Stimulated activated CD8-positive, alpha-beta memory T cell treated with anti-CD3 and anti-CD28 coated beads, Interleukin-15, amount 100 ng/mL, for 24 hours (primary cell): ENCODE results near the gene PITRM1.

Experiments used
- DNase-seq: peaks from one replicate; pipeline ENCODE4 v3.0.0-alpha.2; 2020; ENCODE audit warnings: low read depth

PITRM1 gene

GRCh38 chr10:3139216-3139910 is 33.2 kb downstream of the PITRM1 start:
- DNase-seq: no peak

DNA sequence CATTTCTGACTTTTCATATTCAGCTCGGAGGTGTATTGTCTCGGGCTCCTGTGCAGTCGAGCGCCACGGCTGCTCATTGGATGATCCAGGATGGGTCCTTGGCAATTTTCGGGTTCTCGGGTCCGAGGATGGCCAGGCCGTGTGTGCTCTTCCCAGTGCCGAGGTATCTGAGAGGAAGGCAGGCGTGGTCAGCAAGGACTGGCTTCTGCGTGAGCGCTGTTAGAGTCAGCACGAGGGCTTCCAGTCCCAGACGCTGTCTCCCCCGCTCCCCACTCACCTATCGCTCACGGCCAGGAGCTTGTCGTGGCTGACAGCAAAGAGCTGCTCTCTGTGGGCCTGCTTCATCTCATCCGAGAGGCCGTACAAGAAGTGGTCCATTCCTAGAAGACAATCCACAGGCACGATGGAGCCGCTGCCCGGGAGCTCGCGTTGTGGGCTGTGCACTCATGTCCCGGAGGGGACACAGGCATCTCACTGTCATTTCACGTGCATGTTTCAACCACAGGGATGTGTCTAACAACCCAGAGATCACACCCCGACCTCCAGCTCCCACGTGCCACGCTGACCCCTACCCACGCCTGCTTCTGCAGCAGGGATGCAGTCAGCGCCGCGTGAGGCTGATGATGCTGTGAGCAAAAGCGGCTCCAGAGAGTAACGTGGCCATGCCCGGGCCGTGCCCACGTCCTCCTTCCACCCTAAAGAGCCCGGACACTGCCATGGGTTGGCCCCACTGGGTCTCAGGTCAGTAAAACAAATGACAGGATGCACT is 34.4 kb downstream of the PITRM1 start:
- DNase-seq: no peak

DNA sequence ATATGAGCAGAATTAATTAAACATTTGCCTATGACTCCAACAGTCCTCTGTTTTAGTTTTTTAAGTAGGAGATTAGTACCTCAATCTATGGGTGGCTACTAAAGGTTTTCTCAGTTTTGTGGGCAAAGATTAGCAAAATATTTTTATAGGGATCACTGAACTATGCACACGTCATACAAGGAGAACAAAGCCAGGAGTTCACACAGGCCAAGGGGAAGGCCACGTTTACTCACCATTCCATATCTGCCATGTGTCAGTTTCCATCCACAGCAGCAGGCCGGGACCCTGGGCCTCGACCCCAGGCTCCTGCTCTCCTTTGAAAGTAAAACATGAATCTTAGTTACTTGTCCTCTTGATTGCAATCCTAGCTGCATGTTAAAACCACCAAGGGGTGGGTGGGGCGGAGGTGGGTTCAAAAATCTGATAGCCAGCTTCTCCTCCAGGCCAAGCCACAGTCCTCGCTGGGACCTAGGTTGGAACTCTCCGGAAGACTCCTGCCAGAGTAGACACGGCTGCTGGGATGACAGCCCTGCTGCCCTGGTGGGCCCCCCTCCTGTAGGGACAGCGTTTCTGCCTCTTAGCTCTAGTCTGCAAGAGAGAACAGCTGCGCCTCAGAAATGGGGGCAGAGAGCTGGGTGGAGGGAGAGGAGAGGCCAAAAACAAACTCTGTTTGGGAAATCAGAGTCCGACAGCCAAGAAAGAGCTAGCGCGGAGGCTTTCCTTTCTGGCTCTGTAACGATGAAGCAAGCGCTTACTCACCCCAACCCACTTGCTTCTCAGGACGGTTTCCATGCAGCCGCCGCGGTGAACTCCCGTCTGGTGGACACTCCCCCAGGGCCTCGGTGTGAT is 35.6 kb downstream of the PITRM1 start:
- DNase-seq: no peak

GRCh38 chr10:3136336-3136735 is 36.2 kb downstream of the PITRM1 start:
- DNase-seq: no peak

- no peak for DNase-seq
These were observed 37.6 kb downstream of the PITRM1 start for GRCh38 chr10:3135006-3135405.

DNA sequence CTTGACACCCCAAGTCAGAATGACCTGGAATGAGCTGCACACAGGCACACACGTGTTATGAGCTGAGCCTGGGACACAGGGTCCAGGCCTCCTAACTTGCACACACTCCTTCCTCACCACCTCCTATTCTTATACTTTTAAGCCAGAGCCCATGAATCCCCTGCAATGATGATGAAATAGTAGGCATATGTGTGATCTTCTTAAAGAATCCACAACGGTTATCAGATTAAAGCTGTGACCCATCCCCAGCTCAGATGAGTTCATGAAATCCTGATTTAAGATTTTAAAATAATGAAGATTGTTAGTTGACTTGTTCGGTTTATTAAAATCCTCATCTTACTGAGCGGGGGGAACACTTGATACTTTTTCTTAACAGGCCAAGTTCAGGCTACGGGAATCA is 38.6 kb downstream of the PITRM1 start:
- DNase-seq: no peak

DNA sequence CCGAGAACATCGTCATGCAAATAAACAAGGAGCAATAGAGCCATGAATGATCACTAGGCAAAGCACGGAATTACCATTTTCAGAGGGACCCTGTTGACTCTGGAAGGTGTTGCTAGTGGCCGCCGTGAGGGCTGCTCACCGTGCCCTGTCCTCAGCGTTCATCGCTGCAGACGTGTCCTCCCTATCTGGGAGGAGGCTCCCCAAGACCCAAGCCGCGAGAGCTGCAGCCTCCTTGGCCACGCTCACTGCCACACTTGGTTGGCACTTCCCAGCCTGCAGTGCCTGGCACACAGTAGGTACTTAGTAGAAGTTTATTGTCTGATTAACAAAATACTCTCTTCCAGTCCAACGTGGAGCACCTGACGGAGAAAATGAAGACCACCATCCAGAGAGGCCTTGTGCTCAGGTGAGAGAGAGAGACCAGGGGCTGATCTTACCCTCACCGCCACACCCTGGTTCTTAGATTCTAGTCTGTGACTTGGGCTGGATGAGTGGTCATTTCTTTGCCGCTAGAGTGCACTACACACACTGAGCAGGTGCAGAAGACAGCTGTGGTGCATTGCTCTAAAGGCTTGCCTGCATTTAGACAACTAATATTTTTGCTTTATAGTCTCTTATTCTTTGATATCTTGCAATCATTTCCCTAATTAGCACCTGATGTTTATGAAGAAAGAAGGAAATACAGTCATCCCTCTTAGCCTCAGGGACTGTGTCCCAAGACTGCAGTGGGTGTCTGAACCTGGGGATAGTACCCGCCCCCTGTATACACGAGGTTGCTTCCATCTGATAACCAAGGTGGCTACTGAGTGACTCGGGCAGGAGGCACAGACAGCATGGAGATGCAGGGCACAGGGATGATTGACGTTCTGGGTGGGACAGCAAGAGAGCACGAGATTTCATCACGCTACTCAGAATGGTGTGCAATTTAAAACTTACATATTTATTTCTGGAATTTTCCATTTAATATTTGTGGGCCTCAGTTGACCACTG is 40.3 kb downstream of the PITRM1 start:
- no peak for DNase-seq

DNA sequence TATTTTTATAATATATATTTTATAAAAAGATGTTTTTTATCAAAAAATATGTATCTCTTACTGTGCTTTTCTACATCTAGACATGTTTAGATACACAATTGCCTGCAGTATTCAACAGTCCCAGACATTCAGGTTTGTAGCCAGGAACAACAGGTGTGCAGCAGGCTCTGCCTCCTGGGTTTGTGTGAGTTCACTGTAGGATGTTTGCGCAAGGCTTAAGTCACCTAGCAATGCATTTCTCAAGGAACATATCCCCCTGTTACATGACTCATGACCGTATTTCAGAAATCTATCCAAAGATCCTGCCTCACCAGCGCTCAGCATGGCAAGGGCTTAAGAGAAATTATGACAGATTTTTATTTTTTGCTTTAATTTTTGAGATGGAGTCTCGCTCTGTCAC is 41.5 kb downstream of the PITRM1 start:
- no peak for DNase-seq

DNA sequence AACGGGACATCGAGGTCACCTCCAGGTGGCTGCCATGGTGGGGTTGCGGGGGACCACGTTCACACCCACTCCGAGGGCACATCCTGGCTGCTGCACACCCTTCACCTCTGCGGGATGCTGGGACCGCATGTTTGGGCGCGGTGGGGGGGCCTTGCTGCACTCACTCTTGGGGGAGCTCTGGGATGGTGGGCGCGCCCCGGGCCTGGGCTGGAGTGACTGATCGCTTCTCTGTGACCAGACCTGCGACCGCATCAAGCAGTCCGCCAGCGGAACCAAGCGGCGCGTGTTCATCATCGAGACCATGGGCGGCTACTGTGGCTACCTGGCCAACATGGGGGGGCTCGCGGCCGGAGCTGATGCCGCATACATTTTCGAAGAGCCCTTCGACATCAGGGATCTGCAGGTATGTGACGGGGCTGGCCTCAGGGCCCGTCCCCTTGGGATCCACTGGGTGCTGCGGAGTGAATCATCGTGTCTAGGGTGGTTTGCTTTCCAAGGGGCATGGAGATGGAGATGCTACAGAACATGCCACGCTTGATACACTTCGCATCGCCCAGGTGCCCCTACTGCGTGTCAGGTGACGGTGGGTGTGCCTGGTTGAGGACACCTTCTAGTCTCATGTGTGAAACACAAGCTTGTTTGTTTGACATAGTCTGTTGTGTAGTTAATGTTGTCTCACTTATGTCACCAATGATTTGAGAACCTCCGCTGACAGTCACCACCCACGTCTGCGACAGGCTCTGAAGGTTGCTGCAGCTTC is 42.8 kb downstream of the PITRM1 start:
- DNase-seq: no peak

DNA sequence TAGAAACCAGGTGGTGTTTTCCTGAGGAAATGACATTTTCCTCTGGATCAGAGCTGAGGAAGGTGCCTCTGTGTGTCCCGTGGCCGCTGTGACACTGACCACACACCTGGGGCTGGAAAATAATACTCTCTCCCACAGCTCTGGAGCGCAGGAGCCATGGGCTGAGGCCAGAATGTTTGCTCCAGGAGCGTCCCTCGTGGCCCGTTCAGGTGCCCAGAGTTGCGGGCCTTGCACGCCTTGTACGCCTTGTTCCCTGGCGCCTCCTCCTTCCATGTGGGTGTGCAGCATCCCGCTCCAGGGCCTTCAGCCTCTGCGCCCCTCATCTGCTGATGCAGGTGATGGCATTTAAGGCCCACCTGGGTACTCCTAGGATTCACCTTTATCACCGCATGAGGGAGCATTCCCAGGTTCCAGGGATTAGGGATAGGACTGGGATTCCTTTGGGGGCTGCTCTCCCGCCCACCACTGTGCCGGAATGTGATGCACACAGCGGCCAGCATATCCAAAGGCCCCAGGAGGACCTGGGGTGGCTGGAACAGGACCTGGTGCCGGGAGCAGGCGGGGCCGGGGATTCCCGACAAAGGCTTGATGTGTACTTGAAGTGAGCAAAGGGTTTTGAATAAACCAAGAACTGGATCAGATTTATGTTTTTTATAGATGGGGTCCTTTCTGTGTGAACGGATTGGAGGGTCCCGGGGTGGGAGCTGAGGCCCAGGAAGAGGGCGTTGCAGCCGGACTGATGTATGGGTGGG is 44.0 kb downstream of the PITRM1 start:
- no peak for DNase-seq

GRCh38 chr10:3127921-3128320 is 44.7 kb downstream of the PITRM1 start:
- DNase-seq: no peak

DNA sequence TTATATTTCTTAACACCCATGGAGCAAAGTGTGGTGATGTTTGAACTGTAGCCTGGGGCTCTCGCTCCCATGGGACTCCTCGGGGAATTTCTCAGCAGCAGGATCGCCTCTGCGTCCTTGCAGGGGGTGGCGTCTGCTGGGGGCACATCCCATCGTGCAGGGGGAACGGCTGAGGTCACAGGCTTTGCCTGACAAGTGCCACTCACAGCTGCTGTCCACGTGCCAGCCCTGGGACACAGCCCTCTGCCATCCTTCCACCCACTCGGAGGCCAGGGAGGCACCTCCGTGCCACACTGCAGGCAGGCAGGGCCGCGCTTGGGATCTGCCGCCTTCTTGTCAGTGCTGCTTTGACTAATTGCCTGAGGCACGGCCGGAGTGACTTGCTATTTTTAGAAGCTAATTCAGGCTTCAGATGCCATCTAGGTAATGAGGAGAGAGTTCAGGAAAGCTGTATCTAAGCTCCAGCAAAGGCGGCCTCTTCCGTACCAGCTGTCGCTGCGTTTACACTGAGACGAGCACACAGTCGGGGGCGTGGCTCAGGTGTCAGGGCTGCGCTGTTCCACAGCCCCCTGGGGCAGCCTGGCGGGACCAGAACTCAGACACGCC is 45.7 kb downstream of the PITRM1 start:
- no peak for DNase-seq

- DNase-seq: no peak
These were observed 46.3 kb downstream of the PITRM1 start for GRCh38 chr10:3126249-3126648.

DNA sequence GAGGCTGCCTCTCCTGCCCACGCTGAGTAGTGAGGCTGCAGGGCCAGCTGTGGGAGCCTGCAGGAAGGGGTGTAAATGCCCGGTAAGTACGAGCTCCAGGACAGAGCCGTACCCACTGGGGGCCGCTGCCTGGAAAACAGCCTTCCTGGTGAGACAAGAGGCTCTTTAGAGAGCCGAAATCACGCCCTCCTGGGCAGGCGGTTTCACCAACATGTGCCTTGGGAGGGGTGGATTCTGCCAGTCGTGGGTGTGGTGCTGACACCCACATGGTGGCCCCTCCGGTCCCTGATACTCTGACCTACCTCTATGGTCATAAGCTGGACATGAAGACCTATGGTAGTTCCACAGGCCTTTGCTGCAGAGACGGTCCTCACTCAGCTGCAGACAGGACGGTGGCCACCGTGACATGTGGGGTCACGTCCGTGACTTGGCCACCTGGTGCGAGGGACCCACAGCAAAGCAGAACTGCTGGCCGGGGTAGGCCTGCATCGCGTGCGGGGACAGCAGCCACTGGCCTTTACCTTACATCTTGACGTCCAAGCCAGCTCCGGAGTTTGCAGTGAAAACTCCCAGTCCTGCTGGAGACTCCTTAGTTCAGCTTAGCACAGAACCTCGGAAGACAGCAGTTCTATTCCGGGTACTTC is 46.9 kb downstream of the PITRM1 start:
- no peak for DNase-seq

GRCh38 chr10:3124412-3125175 is 48.0 kb downstream of the PITRM1 start:
- DNase-seq: no peak

DNA sequence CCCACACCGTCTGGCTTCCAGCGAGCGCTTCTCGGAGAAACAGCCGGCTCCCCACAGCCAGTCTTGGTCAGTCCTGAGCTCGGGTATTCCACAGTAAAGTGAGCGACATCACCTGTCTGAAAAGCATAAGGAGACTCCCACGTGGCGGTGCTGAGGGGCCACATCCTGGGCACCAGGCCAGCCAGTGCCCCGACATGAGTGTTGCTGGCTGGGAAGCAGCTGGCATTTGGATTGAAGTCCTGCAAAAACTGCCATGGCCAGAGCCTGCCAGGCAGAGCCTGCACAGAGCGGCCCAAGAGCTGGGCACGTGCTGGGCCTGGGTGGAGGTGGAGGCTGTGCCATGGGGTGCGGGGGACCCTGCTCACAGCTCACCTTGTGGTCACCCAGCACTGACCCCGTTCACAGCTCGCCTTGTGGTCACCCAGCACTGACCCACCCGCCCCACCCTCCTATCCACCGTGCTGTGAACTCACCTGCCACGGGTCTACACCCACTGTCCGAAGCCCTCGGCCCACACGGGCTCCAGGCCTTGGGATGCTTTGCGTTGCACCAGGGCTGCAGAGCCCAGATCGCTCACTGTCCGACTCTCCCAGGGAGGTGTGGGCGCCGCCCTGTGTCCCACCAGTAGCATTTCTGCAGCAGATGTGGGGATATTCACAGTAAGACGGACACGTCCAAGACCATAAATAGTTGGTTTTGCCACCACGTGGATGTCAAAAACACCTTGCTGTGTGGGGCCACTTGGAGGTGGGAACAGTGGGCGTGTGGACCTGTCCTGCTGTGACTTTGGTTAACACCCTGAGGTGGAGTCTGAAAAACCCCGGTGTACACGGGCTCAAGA is 48.8 kb downstream of the PITRM1 start:
- no peak for DNase-seq

- no peak for DNase-seq
These were observed 49.9 kb downstream of the PITRM1 start for GRCh38 chr10:3122486-3123205.
